Neural cell (in vitro differentiated cells): ENCODE results near the gene PTPRN2.

Experiments used
- CTCF ChIP-seq: fragments of 450-650 bp; IDR thresholded peaks from 2 replicates; pipeline ENCODE4 v1.5.1; 2014; ENCODE audit warnings: antibody characterized with exemption, mild to moderate bottlenecking, moderate library complexity; ENCODE audit not compliant: poor library complexity, severe bottlenecking
- EP300 ChIP-seq: fragments of 450-650 bp; conservative IDR thresholded peaks from 2 replicates; pipeline ENCODE4 v1.6.1; 2014; ENCODE audit warnings: antibody characterized with exemption, mild to moderate bottlenecking, moderate library complexity; ENCODE audit not compliant: poor library complexity, severe bottlenecking
- MXI1 ChIP-seq: fragments of 450-650 bp; conservative IDR thresholded peaks from 2 replicates; pipeline ENCODE4 v1.6.1; 2014; ENCODE audit warnings: antibody characterized with exemption, mild to moderate bottlenecking; ENCODE audit not compliant: poor library complexity, severe bottlenecking
- POLR2AphosphoS5 ChIP-seq: IDR thresholded peaks from 2 replicates; pipeline ENCODE4 v1.6.1; 2012
- TAF1 ChIP-seq: IDR thresholded peaks from 2 replicates; pipeline ENCODE4 v1.6.1; 2012; ENCODE audit warnings: low read depth

- no peak for TF ChIP-seq CTCF
- TF ChIP-seq POLR2AphosphoS5 = no peak
- TF ChIP-seq MXI1 = no peak
- no peak for TF ChIP-seq EP300
- no peak for TF ChIP-seq TAF1
These were observed 504.9 kb downstream of the PTPRN2 start for GRCh38 chr7:158082761-158083160.
